GM12801 (cell line): ENCODE measurements around the gene STEEP1.

Experiments used
- TF ChIP-seq, protein P1 (sequence below): IDR thresholded peaks from one replicate; pipeline ENCODE4 v1.5.1; 2011; ENCODE audit warnings: control low read depth; ENCODE audit not compliant: insufficient read length; ENCODE audit errors: extremely low read depth

Gene STEEP1

GRCh38 chrX:119503484-119503861, 61.7 kb downstream of the STEEP1 start:
- TF ChIP-seq, protein P1, sequence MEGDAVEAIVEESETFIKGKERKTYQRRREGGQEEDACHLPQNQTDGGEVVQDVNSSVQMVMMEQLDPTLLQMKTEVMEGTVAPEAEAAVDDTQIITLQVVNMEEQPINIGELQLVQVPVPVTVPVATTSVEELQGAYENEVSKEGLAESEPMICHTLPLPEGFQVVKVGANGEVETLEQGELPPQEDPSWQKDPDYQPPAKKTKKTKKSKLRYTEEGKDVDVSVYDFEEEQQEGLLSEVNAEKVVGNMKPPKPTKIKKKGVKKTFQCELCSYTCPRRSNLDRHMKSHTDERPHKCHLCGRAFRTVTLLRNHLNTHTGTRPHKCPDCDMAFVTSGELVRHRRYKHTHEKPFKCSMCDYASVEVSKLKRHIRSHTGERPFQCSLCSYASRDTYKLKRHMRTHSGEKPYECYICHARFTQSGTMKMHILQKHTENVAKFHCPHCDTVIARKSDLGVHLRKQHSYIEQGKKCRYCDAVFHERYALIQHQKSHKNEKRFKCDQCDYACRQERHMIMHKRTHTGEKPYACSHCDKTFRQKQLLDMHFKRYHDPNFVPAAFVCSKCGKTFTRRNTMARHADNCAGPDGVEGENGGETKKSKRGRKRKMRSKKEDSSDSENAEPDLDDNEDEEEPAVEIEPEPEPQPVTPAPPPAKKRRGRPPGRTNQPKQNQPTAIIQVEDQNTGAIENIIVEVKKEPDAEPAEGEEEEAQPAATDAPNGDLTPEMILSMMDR: no peak

- TF ChIP-seq, protein P1: no peak
Measured at GRCh38 chrX:119502727-119503483, 62.3 kb downstream of the STEEP1 start.

DNA sequence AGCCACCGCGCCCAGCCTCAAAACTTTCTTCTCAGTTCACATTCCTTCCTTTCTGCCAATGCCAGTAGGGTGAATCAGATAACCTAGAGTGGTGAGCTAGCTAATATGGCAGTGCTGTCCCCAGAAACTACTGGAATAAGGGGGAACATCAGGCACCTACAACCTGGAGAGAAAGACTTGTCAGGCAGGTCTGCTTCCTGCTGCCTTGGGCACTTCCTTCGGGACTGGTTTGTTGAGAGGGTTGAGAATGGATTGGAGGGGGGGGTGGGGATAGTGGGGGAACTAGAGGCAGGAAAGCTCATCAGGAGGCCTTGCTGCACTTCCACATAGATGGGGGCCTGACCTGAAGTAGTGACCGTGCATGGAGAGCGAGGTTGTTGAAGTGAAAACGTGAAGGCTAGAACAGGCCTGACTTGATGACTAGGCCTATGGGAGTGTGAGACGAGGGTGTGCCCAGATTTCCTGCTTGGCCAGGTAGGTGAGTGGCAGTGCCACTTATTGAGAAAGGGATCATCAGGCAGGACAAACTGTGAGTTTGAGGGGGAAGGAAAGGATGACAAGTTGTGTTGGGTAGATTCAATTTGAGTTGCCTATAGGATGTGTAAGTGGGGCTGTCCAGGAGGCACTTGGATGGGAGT, 63.6 kb downstream of the STEEP1 start:
- TF ChIP-seq, protein P1: no peak

- TF ChIP-seq, protein P1: no peak
Measured at GRCh38 chrX:119500061-119500800, 65.0 kb downstream of the STEEP1 start.

DNA sequence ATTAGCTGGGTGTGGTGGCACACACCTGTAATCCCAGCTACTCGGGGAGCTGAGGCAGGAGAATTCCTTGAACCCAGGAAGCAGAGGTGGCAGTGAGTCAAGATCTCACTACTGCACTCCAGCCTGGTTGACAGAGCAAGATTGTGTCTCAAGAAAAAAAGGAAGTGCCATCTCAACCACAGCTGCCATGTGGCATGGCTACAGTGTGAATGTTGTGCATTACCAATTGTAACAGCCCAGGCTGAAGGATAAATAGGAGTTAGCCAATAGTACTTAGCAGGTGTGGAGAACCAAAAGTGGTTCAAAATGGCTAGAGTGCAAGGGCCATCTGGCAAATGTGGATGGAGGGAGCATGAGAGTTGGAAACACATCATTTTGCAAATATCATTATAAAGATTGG, 68.0 kb downstream of the STEEP1 start:
- TF ChIP-seq, protein P1: no peak

- TF ChIP-seq, protein P1: no peak
Measured at GRCh38 chrX:119495734-119496726, 69.2 kb downstream of the STEEP1 start.
